Activated CD4-positive, alpha-beta T cell treated with anti-CD3 and anti-CD28 coated beads for 24 hours (primary cell): Measurements from ENCODE around the gene ZNF618.

ENCODE experiments used
- DNase-seq, 2 donors: peaks; one replicate each; pipeline ENCODE4 v3.0.0-alpha.2; 2020; ENCODE audit warnings: low read depth in 2 of 2

Gene ZNF618

DNA sequence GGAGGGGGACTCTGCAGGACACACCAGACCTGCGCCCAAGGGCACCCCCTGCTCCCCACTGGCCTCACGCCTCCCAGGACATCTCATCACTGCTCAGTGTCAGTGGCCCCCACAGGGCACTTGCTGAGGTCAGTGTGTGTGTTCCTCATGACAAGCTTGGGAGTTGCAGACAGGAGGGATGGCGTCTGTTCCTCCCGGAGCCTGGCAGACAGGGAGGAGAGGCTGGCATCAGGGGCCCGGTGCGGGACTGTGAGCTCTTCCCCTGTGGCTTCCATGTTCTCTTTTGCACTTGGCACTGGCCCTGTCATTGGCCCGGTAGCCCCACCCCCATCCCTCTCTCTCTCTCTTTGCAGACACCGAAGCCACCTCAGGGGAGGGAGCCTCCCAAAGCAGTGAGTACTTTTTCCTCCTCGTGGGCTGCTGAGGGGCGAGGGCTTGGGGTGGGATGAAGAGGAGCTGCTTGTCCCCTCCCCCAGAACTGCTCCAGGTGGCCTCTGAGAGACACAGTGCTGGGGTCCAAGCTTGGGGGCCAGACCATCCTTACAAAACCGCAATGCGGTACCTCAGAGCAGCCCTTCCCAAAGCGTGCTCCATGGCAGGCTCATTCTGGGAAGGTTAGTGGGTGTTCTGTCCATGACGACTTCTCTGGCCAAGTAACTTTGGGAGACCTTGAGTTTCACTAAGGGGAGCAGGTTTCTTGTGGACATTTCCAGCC, 126.3 kb downstream of the ZNF618 start:
- DNase-seq, result no peak

DNA sequence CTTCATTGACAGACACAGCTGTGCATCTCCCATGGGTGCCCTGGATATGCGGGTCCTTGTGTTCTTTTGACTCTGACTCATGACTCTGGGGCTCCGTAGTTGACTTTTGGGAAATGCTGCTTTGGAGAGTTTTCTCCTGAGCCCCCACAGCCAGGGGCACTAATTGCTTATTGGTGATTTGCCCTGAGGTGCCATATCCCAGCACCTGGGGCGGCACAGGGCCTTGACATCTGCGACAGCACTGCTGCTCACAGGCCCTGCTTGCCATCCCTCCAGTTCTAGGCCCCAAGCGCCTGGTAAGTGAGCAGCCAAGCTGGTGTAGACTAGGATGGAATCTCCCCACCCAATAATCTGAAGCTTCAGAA, 126.9 kb downstream of the ZNF618 start:
- DNase-seq, result no peak

DNA sequence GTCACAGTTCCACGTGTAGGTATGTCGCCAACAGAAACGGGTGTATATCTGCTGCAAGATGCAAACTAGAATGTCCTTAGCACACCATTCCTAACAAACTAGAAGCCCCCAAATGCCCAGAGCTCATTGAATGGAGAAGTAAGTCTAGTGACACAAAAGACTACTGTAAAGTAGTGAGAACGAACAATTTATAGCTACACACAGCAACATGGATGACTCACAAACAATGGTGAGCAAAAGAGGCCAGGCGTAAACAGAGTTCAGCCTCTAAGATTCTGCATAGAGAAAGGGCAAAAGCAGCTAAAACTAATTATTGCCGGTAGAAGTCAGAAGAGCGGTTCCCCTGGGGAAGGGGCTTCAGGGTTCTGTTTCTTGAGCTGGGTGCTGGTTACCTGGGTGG, 127.2 kb downstream of the ZNF618 start:
- no peak for DNase-seq

DNA sequence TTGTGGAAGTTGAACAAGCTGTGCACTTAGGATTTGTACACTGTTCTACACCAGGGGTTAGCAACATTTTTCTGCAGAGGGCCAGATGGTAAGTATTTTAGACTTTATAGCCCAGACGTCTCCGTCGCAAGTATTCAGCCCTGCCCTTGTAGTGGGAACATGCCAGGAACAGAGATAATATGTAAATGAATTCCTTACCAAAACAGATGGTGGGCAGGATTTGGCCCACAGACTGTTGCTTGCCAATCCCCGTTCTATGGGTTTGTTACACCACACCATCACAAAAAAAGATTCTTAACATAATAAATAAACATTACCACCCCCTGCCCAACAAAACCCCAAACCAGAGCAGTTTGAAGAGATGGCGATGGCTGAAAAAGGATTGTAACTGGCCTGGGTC, 127.6 kb downstream of the ZNF618 start:
- no peak for DNase-seq

DNA sequence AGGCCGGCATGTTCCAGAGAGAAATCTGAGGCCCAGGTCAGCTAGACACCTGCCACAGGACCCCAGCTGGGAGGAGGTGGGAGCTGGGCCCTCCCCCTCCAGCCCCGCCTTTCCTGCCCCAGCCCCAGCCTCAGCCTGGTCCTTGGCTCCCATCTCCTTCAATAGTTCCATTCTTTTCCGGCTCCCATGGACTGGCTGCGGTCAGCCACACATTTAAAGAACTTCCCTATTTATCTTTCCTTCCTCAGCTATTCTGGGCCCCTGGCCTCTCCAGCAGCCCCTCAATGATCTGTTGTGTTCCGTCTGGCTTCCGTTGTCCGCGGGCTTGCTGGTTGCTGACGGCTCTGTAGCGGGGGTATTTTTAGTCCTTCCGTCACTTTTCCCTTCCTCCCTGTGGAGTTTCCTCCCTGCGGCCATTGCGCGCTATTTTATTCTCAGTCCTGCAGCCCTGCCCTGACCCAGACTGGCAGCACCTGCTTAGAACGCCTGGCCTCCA, 128.2 kb downstream of the ZNF618 start:
- DNase-seq, result no peak

DNA sequence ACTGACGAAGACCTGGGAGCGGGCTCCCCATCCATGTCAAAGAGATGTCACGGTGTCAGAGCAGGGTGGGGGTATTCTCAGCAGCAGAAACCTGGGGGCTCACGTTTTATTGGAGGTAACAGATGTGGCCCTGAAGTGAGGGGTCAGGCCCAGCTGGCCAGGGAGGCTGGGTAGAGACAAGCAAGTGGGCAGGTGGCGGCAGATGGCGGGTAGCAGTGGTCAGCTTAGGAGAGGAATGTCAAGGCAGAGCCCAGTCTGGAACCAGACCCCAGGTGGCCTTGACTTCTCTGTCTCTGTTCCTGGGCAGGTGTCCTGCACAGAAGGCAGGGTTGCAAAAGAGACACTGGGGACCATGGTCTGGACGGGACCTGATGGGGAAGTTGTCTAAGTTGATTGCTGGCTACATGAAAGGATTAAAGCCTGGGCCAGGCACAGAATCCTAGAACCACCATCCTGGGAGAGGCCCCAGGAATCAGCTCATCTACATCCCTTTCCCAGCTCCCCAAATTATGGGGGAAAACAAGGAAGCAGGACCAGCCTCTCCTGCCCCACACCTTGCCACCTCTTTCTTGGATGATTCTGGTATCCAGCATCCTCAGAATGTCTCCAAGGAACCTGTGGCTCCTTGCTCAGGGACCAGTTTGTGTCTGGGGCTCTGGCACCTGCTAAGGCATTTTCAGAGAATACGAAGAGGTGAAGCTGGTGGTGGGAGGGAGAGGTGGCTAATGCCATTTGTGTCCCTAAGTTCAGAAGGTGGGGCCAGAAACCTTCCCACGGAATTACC, 129.5 kb downstream of the ZNF618 start:
- no peak for DNase-seq

DNA sequence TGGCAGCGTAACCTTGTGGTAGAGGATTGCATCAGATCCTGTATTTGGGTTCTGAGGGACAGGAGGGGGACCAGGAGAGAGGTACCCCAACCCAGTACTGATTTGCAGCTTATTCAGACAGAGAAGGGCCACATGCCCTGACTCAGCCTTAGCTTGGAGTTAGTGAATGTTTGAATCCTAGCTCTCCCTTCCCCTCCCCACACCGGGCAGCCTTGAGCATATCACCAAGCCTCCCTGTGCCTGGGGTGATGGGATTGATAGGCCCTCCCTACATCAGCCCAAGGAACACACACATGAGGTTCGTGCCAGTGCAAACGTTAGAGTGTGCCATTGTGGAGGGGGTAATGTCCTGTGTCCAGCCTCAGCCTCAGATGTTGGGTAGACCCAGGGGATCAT, 130.0 kb downstream of the ZNF618 start:
- DNase-seq, result no peak

DNA sequence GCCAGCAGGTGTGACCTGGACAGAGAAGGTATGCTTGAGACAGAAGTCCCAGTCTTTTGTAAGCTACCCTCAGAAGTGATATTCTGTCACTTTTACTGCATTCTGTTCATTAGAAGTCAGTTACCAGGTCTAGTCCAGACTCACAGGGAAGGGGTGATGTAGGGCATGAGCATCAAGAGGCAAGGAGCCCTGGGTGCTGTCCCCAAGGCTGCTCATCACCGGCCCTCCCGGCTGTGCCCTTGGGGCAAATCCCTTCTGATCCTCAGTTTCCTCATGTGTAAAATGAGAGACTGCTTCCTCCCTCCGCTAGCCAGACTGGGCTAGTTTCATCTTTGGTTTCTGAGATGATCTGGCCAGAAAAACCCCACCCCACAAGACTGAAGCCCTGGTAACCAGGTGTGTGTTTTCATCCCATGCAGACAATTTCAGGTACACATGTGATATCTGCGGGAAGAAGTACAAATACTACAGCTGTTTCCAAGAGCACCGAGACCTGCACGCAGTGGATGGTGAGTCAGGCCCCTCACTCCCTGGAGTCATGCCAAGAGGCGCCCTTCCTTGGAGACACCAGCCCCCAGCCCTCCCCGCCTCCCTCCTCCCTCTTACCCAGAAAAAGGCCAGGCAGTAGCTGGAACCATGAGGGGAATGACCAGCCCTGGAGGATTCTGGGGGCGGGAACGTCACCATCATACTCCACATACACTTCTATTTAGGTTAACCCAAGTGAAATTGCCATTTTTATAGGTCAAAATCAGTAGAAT, 131.0 kb downstream of the ZNF618 start:
- DNase-seq, result no peak

DNA sequence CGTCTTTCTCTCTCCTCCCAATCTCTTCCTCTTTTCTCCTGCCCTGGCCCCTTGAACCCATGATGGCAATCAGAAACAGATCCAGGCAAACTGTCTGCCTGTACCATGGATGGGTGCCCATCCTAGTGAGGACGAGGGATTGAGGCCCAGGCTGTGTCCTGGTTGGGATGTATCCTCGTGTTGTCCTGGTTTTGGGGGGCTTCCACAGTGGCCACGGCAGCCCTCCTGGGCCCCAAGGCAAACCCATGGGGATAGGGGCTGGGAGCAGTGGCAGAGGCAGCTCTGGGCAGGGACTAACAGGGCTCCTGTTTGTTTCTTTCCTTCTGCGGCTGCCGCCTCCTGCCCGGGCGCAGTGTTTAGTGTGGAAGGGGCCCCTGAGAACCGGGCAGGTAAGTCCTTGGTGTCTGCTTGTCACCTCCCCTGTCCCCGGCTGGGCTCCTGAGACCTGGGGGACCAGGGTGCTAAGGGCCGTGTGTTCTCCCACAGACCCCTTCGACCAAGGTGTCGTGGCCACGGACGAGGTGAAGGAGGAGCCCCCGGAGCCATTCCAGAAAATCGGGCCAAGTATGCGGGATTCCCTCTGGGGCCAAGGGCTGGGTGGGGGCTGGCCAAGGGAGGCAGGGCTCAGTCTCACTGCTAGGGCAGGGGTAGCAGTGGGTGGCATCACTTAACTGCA, 132.0 kb downstream of the ZNF618 start:
- no peak for DNase-seq

DNA sequence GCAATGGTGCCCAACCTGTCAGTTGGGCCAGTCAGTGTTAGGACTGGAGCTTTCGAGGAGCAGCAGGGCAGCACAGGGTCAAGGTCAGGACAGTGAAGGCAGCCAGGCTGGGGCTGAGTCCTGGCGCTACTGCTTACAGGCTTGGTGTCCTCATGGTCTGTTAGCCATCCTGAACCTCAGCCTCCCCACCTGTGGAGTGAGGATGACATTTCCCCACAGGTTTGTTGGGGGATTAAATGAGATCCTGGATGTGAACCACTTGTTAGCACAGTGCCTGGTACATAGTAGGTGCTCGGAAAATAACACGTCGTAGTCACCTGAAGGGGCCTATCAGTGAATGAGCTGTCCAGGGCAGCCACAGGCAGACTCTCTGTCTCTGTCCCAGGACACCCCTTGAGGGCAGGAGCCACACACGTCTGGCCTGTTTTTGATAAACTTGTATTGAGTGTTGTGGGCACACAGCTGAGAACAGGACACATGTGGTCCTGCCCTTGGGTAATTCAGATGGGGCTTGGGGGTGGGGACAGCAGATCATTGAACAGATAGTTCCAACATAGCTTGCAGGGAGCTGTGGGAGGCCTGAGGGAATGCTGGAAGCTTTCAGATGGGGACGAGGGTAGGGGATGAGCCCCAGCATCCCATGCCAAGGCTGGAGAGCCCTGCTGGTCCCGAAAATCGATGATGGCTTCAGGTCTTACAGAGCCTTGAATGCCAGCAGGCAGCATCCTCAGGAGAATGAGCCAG, 132.7 kb downstream of the ZNF618 start:
- no peak for DNase-seq

DNA sequence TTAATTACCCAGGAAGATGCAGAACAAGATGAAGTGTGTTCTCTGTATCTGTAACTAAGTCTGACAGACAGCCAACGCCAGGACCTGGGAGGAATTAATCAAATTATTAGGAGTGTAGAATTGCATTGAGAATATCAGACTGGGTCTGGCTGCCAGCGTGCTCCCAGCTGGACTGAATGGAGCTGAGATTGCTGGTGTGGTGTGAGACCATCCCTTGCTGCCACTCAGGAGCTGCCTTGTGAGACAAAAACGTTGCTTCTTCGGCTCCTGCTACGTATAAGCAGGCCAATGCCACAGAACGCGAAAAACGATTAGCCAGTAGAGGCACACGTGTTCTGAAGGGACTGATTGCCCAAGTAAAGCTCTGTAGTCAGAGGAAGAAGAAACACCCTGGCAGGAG, 135.2 kb downstream of the ZNF618 start:
- DNase-seq, result no peak

DNA sequence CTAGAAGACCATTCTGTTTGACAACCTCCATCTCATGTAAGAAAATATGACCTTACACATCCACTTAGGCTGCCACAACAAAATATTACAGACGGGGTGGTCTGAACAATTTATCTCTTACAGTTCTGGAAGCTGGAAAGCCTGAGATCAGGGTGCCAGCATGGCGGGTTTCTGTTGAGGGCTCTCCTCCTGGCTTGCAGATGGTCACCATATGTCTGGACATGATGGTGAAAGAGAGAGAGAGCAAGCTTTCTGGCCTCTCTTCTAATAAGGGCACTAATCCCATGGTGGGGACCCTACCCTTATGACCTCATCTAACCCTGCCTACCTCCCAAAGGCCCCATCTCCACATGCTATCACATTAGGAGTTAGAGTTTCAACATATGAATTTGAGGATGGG, 136.0 kb downstream of the ZNF618 start:
- DNase-seq, result no peak

DNA sequence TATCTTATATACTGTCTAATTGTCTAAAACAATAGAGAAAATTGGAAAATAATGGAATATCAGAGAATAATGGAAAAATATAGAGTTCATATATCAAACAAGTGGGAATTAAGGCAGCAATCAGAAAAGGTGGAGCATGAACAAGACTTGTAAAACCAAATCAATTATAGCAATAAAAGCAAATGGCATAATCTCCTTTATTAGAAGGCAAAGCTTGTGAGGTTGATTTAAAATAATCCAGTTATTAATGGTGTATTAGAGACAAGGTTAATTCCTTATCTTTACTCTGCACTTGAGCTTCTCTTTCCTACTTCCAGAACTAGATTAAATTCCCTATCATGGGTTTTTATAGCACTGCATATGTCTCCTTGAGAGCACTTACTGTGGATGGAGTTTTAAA, 137.9 kb downstream of the ZNF618 start:
- no peak for DNase-seq

DNA sequence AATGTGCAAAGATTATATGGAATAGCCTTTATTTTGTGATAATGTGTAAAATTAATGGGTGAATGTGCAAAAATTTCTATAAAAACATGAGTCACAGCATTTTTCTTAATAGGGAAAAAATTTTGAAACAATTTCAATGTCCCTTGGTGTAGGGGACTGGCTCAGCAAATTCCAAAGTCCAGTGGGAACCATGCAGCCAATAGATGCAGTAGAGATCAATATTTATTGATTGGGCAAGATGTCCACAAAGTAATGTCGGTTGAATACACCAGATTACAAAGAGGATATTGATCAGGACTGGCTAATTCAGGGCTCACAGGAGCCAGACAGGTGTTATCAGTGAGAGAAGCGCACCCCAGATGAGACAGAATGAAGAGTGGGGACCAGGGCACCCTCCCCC, 139.5 kb downstream of the ZNF618 start:
- DNase-seq, result no peak

DNA sequence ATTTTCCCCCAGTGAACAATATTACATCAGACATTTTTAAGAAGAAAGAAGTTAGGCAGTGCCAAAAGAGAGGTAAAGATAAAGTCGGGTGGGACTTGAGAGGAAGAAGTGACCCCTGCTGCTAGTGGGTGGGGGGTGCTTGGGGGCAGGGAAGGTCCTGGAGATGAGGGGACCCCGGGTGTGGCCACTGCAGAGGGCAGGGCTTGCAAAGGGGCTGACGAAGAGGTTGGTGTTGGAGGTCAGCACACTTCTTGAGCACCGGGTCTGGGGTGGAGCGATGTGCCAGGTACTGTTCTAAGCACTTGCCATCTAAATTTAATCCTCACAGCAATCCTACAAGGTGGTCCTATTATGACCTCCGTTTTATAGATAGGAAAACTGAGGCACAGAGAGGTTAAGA, 140.0 kb downstream of the ZNF618 start:
- no peak for DNase-seq

DNA sequence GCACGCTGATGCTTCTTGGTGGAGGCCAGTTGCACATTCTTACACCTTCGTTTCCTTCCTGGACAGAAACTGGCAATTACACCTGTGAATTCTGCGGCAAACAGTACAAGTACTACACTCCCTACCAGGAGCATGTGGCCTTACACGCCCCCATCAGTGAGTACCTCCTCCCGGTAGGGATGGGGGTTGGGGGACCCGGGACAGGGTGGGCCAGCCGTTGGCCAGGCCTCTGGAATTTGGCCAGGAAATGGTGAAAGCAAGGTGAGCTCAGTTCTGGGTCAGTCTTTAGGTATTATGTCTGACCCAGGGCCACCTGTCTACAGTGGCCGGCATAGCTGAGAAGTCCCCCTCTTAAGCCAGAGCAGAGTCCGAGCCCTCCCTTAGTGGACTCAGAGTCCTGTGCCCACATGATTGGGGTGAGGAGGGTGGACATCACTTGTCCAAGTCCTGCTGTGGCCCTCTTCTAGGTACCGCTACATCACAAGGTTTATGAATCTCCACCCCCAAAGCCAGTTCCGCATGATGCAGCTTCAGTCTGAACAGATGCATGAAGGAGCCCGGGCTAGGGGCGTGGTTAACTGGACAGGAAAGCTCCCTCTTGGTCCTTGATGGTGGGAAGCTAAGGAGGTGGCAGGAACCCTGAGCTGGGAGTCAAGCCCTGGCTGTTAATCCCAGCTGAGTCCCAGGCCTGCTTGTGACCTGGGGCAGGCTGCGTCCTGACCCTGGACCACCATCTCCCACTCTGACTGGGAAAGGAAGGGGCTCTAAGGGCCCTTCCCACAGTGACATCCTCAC, 140.7 kb downstream of the ZNF618 start:
- DNase-seq, result no peak

DNA sequence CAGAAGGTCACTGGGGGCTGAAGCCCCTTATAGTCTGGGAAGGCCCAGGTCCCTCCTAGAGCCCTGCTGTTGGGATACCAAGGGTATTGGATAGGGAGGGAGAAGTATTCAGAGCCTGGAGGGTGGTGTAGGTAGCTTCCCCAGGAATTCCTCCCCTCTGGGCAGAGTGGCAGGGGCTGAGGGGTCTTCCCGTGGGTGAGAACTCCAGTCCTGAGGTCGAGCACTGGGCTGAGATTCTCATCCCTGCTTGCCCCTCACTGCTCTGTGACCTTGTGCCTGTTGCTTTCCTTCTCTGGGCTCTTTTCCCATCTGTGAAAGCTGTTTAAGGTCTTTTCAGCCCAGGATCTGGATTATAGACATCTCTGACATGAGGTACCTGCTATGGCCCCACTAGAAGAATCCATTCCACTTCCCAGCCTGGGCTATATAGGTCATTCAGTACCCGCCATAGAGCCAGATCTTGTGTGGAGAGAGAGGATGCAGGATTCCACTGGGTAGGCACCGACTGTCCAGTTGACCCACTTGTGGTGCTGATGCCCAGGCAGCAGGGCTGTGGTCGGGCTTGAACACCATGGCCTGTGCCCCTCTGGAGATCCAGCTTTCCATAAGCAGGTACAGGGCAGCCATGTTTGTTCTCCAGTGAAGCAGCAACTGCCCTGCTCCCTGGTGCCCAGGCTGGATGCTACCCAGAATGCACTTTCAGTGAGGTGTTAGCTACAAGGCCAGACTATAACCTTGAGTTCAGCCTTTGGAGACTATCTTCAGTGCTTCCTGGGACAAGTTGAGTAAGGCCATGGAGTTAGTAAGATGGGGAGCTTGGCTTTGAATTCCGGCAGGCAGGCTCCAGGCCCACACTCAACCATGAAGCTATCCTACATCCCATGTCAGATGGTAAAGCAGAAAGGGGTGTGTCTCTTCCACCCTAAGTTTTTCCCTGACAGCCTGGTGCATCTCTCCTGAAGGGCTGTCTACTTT, 141.9 kb downstream of the ZNF618 start:
- DNase-seq, result no peak

DNA sequence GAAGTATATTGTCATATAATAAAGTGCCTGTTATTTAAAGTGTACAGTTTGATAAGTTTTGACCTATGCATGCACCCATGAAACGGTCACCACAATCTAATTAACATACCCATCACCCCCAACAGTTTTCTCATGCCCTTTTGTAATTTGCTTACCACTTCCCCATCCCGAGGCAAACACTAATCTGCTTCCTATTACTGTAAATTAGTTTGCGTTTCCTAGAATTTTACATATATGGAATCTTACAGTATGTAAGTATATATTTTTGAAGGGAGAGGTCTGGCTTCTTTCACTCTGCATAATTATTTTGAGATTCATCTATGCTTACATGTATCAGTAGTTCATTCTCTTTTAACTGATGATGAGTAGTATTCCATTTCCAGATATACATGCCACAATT, 145.5 kb downstream of the ZNF618 start:
- DNase-seq, result no peak

DNA sequence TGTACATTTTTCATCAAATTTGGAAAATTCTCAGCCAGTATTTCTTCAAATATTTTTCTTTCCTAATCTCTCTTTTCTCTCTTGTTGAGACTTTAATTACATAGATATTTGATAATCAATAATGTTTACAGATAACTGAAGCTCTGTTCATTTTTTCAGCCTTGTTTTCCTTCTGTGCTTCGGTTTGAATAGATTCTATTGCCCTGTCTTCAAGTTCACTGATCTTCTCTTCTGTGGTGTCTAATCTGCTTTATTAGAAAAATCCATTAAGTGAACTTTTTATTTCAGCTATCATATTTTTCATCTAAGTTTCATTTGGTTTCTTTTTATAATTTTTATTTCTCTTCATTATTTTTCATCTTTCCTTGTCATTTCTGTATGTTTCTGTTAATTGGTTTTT, 147.9 kb downstream of the ZNF618 start:
- no peak for DNase-seq
